BJ (cell line): ENCODE results near the gene LSM14B. TPM values are rescaled to one million over a fixed set of nuclear protein-coding genes. Genes with fewer than 3 reads are reported as not detected.

ENCODE experiments used
- CTCF ChIA-PET: fragments of 350-600 bp; formaldehyde crosslinking; extraction: SDS; loops from one replicate; lab custom pipeline; 2021; ENCODE audit warnings: antibody characterized with exemption, inconsistent platforms; lab: Yijun Ruan, JAX
- POLR2A ChIA-PET: fragments of 300-600 bp; sonication (Branson Sonifier 250); formaldehyde crosslinking; extraction: SDS; loops from one replicate; lab custom pipeline; 2021; ENCODE audit warnings: antibody characterized with exemption; lab: Charles Lee
- DNase-seq: peaks from one replicate; pipeline ENCODE4 v3.0.0-alpha.2; 2011; ENCODE audit warnings: low read depth
- H3K27me3 ChIP-seq: 2 replicates; pipeline ENCODE4 v1.6.0; 2011; ENCODE audit warnings: low read length; ENCODE audit not compliant: control insufficient read depth, insufficient read depth
- H3K36me3 ChIP-seq: 2 replicates; pipeline ENCODE4 v1.5.1; 2011; ENCODE audit warnings: low read length; ENCODE audit not compliant: control insufficient read depth, insufficient read depth
- H3K4me3 ChIP-seq: 2 replicates; pipeline ENCODE4 v1.5.1; 2011; ENCODE audit warnings: low read depth, mild to moderate bottlenecking, control low read depth, low read length
- CTCF ChIP-seq: IDR thresholded peaks from 2 replicates; pipeline ENCODE4 v1.5.1; 2011; ENCODE audit warnings: low read depth, mild to moderate bottlenecking, control low read depth, inconsistent platforms, low read length, moderate library complexity; ENCODE audit not compliant: insufficient read depth
- polyA plus RNA-seq: library from polyadenylated mRNA; depleted of rRNA; stranded (reverse); fragments of >200 nt; gene quantifications from 2 replicates; pipeline ENCODE4 v1.2.3, GENCODE V29; 2011

The LSM14B gene
- polyA plus RNA-seq, 1 experiment: 48.2 TPM

DNA sequence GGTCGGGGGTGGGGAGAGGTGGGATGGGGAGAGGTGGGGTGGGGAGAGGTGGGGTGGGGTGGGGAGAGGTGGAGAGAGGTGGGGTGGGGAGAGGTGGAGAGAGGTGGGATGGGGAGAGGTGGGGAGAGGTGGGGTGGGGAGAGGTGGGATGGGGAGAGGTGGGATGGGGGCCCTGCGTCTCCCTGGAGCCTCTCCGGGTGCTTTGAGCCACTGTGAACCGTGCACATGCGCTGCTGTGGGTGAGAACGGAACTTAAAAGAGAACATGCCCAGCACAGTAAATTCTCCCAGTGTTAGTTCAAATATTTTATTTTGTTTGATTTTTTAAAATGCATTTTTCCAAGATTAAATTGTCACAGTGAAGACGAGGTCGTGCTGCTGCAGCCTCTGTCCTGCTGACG, 38.0 kb downstream of the LSM14B start:
- DNase-seq: no peak
- POLR2A ChIA-PET: no interaction called here
- no peaks in the 10 kb centered on the region for H3K27me3 ChIP-seq
- no peak for TF ChIP-seq CTCF
- no peak overlapping the region for H3K4me3 ChIP-seq
- CTCF ChIA-PET: no interaction called here
- H3K36me3 ChIP-seq: peaks cover 27% of the 10 kb centered on the region

DNA sequence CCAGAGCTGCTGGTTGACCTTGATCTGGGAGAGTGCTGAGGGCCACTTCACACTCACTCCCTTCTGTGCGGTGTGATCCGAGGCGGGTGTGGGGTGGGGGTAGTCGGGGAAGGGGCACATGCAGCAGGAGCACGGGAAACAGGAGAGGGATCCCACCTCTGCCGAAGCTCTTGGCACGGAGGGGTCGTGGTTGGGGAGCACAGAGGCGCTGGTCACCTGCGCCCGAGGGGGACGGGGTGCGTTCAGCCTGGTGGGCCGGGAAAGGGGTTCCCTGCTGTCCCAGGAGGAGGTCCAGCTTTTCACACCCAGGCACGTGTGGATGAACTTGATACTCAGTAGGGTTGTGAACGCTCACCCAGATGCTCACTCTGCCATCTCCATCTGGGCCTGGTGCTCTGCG, 38.6 kb downstream of the LSM14B start:
- ChIA-PET CTCF (no interaction called here), POLR2A (no interaction called here)
- DNase-seq: no peak
- TF ChIP-seq CTCF: no peak
- peaks cover 31% of the 10 kb centered on the region for H3K36me3 ChIP-seq
- no peaks in the 10 kb centered on the region for H3K27me3 ChIP-seq
- no peak overlapping the region for H3K4me3 ChIP-seq

DNA sequence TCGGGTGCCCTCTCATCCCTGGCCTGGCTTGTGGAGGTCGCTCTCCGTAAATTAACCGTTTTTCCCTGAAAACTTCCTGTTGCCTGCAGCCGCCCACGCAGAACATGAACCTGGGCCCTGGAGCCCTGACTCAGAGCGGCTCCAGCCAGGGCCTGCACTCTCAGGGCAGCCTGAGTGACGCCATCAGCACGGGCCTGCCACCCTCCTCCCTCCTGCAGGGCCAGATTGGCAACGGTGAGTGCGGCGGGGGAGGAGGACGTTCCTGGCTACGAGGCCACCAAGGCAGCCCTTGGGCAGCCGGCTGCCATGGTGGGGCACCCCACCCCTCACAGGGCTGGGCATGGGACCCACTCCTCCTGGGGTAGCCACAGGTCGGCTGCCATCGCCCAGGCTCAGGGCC, 39.1 kb downstream of the LSM14B start:
- H3K27me3 ChIP-seq: no peaks in the 10 kb centered on the region
- no peak for DNase-seq
- no peak for TF ChIP-seq CTCF
- H3K4me3 ChIP-seq: no peak overlapping the region
- ChIA-PET CTCF (no interaction called here), POLR2A (no interaction called here)
- peaks cover 34% of the 10 kb centered on the region for H3K36me3 ChIP-seq

DNA sequence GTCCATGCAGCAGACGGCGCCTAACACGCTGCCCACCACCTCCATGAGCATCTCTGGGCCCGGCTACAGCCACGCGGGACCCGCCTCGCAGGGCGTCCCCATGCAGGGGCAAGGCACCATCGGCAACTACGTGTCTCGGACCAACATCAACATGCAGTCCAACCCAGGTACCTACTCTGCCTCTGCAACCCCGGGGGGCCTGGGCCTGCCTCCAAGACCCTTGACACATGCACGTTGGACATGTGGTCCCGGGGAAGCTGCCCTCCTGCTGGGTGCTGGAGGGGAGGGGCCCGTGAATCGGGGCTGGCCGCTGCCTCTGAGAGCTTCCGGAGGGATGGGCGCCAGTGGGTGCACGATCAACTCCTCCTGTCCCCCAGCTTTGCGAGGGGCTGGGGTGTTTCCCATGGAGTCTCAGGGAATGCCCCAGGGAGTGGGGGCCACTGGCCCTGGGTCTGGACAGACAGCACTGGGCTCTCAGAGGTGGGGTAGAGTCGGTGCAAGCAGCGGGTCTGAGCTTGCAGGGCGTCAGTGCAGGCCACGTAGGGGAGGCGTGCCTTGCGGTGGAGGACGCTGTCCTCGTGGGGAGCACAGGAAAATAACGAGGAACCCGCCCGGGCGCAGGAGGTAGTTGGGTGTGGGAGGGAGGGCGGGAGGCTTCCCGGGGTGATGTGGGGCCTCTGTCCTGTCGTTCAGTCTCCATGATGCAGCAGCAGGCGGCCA, 40.6 kb downstream of the LSM14B start:
- Histone ChIP-seq H3K27me3 (no peaks in the 10 kb centered on the region), H3K4me3 (no peak overlapping the region), H3K36me3 (peaks cover 36% of the 10 kb centered on the region)
- no peak for DNase-seq
- CTCF ChIA-PET: no interaction called here
- POLR2A ChIA-PET: no interaction called here
- no peak for TF ChIP-seq CTCF

DNA sequence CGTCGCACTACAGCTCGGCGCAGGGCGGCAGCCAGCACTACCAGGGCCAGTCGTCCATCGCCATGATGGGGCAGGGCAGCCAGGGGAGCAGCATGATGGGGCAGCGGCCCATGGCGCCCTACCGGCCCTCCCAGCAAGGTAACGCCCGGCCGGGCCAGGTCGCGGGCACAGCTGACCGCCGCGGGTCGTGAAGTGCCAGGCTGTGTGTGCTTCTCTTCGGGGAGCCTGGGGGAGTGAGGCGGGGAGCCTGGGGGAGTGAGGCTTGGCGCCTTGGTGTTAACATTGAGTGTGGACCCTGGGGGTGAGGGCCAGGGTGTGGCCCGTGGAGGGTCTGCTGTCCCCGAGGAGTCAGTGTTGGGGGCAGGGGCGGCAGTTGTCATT, 41.2 kb downstream of the LSM14B start:
- no peak for DNase-seq
- H3K27me3 ChIP-seq: no peaks in the 10 kb centered on the region
- no peak for TF ChIP-seq CTCF
- no peak overlapping the region for H3K4me3 ChIP-seq
- ChIA-PET CTCF (no interaction called here), POLR2A (no interaction called here)
- H3K36me3 ChIP-seq: peaks cover 36% of the 10 kb centered on the region
